ENCODE data around the gene MUCL3.
"Not testable (repeated sequence)": the region's sequence is repeated elsewhere in the genome, so short reads cannot be mapped to it uniquely, and the experiment has no call there.

The MUCL3 gene

DNA sequence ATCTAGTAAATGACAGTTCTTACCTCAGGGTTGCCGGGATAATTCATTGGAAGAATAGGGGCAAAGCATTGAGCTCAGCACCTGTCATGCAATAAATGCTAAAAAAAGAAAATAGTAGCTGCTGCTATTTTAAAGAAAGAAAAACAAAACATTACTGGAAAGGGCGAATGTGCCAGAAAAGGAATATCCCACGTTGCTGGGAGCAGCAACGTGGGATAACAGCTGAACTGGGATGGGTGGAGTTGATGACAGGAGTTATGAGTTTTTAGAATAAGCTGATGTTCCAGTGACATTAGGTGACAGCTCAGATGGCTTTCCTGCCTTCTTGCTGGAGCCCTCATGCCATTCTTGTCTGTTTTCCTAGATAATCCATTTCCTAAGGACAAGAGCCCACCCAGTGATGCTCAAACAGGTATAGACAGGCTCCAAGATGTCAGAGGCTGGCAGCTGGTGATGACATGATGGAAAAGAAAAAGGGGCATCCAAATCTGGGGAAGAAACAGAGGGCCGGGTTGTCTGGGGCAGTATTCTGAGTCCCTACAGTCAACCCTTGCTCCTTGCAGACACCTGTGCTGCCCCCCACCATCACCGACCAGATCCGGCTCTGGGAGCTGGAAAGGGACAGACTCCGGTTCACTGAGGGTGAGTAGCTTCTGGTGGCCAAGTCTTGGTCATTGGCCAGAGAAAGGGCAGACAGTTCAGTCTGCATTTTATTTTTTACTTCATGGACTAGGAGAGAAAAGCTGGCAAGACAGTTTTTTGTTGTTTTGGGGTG, 27.8 kb upstream of the MUCL3 start:
- no peak for DNase-seq

DNA sequence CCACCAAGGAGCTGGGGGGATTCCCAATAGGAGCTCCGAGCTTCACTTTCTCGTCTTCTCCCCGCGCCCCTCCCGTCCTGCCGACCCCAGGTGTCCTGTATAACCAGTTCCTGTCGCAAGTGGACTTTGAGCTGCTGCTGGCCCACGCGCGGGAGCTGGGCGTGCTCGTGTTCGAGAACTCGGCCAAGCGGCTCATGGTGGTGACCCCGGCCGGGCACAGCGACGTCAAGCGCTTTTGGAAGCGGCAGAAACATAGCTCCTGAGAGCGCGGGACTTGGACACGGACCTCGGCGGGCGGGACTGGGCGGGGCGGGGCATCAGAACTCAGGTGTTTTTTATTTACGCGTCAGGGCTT, 27.1 kb upstream of the MUCL3 start:
- DNase-seq = no peak

DNA sequence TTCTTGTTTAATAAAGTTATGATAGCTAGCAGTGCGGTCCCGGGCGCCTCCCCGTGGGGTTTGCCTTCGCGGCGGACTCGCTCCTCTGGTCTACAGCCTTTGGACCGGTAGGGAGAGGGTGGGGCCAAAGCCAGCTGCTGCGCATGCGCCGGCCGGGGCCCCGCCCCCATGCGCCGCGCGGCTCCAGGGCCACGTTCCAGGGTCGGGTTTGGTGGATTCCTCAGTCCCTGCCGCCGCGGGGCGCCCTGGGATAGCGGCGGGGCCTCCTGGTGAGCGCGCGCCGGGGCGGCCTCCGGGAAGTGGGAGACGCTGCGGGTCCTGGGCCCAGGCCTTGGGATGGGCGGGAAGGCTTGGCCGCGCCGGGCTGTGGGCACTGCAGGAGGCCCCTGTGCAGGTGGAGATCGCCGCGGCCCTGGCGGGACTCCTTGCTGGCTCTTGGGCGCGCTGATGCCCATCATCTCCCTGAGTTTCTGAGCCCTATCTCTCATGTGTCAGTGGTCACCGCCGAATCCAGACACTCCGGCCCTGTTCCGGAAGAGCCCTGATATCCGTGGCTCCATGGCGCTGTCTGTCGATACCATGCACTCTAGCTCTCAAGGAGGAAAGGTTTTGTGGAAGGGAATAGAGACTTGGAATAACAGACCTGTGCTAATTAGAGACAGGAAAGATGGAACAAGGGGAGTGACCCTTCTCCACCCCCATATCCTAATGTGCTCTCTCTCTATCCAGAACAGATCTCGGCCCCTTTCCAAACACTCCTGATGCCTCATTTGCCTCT, 26.5 kb upstream of the MUCL3 start, which contains the start of gene VARS2:
VARS2 (plus strand) TSS at position 163 of the 778 bp plus-strand sequence; CDS start at position 762, 599 bp downstream.
- DNase-seq = peak; percentile 83

DNA sequence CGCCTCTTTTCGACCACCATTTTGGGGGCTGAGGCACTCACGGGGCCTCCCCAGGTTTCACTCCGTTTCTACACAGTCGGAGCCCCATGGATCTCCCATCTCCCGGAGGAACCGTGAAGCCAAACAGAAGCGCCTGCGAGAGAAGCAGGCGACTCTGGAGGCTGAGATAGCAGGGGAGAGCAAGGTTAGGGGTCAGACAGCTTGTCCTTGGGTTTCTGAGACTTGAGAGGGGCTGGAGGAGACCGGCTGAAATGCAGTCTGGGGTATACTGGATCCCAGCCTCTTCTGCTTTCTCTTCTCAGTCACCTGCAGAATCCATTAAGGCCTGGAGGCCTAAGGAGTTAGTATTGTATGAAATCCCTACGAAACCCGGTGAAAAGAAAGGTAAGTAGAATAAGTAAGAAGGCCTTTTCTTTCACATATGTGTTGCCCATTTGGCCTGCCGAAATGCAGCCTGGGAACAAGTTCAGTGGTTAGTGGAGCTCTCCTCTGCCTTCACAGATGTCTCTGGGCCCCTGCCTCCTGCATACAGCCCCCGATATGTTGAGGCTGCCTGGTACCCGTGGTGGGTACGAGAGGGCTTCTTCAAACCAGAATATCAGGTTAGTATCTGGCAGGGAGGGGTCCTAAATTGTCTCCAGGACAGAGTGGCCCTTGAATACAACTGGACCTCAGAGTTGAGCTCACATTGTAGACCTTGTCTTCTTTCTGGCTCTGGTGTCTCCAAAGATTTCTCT, 25.8 kb upstream of the MUCL3 start:
- no peak for DNase-seq

DNA sequence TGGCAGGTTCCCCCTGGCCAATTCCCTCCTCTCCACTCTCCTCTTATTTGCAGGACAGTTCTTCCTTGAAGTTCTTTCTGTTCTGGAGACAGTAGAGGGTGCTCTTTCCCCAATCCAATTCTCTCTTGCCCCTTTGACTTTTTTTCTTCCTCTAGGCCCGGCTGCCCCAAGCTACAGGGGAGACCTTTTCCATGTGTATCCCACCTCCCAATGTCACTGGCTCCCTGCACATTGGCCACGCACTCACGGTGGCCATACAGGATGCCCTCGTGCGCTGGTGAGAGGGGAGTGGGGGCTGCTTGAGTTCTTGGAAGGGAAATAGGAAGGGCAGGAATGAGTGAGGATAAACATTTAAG, 25.2 kb upstream of the MUCL3 start:
- peak; percentile 71 for DNase-seq

DNA sequence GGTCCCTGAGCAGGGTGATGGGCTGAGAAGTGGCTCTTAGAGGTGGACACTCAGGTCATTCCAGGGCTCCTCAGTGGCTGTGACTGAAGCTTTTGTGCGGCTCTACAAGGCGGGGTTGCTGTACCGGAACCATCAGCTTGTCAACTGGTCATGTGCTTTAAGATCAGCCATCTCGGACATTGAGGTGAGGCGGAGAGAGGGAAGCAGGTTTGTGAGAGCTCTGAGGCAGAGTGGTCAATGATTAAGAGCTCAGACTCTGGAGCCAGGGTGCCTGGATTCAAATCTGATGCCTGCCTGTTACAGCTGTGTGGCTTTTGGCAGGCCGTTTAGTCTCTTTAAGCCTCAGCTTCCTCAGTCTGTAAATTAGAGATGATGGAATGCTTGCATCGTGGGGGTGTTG, 23.7 kb upstream of the MUCL3 start:
- DNase-seq = no peak

DNA sequence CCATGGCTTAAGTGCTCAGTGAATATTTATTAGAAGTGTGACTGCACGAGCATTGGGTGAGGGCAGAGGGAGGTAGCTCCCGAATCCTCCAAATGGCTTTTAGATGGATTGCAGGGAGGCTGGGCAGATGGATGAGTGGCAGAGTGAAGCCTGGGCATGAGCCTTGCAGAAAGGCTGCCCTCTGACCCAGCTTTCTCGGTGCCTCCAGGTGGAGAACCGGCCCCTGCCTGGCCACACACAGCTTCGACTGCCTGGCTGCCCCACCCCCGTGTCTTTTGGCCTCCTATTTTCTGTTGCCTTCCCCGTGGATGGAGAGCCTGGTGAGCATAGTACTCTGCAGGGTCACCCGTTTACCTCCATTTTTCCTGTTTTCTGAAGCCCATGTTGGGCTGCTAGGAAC, 23.3 kb upstream of the MUCL3 start:
- no peak for DNase-seq

DNA sequence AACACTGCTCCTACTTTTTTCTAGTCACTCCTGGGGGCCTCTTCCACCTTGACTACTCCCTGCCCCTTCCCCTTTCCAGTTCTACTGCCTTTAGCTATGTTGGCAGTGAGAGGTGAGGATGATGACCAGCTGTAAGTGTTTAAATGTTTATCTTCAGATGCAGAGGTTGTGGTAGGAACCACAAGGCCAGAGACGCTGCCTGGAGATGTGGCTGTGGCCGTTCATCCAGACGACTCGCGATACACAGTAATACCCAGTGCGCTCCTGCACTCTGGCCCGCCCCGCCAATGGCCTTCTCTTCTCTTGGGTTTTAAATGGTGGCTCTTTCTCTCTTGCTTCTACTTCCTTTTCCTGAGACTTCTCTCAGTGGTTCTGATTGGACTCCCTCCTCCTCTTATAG, 22.1 kb upstream of the MUCL3 start:
- no peak for DNase-seq

DNA sequence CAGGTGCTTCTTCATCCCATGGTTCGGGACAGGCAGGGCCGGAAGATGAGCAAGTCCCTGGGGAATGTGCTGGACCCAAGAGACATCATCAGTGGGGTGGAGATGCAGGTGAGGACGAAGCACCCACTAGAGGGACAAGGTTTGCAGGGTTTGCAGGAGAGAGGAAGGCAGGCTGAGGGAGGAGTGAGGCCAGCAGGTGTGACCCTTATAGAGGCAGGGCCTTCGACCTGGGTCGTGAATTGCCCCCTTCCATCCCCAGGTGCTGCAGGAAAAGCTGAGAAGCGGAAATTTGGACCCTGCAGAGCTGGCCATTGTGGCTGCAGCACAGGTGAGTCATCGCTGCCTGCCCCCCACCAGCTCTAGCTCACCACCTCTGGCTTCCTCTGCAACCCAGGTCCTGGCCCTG, 18.3 kb upstream of the MUCL3 start:
- DNase-seq = no peak

DNA sequence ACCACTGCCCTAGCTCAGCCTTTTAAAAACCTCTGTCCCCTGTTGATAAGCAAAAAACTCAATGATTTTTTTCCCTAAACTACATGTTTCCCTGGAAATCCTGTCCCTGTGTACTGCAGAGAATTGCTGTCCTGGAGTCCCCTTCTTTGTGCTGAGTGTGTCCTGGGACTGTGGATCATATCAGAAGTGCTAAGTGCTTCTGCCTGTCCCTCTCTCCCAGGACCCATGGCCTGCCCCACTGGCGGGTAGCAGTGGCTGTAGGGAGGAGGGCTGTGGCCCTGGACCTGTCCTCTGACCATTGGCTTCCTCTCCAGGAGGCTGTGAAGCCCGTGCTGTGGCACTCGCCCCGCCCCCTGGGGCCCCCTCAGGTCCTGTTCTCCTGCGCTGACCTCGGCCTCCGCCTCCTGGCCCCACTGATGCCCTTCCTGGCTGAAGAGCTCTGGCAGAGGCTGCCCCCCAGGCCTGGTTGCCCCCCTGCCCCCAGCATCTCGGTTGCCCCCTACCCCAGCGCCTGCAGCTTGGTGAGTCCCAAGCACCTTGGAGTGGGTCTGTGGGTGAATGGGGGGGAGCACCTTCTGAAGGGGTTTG, 16.6 kb upstream of the MUCL3 start:
- DNase-seq = not testable (repeated sequence)

DNA sequence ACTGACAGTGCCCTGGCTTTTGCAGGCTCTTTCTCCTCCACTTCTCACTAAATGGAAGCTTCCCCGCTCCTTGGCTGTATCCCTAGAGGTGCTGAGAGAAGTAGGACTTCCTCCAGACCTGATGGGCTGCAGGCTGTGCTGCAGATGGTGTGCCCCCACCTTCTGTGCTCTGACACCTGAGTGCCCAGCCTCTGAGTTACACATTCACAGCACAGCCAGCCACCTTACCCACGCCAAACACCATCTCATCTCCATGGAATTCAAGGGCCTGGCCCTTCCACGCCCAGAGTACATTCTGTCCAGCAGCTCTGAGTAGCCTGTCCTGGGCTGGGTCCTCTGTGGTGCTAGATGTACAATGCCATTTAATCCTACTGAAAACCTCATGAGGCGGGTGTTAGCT, 14.1 kb upstream of the MUCL3 start:
- DNase-seq = peak; percentile 47

DNA sequence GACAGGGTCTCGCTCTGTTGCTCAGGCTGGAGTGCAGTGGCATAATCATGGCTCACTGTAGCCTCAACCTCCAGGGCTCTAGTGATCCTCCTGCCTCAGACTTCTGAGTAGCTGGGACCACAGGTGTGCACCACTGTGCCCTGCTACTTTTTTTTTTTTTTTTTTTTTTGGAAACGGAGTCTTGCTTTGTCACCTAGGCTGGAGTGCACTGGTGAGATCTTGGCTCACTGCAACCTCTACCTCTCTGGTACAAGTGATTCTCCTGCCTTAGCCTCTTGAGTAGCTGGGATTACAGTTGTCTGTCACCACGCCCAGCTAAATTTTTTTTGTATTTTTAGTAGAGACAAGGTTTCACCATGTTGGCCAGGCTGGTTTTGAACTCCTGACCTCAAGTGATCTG, 13.7 kb upstream of the MUCL3 start:
- DNase-seq = not testable (repeated sequence)

DNA sequence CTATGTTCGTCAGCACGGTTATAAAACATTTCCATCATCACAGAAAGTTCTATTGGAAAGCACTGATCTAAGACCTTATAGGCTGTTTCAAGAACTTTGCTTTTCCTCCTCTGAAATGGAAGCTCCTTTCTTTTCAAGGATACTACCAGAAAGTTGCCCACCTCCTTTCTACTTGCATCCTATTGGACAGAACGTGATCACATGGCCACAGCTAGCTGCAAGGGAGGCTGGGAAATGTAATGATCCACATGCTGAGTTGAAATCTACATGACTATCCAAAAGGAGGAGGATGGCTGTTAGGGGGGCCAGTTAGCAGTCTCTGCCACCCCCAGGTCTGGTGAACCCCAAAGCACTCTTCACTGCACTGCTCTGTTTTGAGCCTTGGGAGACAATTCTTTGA, 12.1 kb upstream of the MUCL3 start:
- no peak for DNase-seq

DNA sequence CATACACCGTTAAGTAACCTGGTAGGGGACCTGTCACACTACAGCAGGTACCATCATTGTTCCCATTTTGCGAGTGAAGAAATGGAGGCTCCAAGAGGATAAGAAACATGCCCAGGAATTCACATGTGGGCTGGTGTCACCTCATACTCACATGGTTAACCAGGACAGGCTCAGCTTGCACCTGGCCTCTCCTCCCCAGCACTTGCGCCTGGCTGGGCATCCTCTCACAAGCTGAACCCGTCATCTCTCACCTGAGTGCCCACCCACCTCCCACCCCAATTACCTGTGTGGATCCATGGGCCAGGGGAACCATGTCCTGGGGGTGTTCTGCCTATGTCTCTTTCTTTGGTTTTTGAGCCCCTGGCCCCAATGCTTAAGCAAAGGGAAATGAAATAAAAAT, 10.3 kb upstream of the MUCL3 start:
- no peak for DNase-seq

DNA sequence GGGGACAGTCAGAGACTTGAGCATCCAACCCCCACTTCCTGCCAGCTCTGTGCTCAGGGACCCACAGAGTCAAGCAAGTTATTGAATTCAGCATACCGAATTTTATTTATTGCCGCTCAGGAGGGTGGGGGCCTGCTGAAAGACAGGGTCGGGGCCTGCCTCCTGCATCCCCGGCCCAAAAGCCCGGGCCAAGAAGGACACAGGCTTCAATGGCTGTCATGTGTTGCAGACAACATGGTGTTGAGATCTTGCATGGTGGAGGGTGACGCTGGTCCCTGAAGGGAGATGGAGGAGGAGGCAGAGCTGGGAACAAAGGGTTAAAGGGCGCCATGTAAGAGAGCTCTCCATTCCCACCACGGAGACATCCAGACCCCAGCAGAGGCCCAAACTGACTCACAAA, 9.5 kb upstream of the MUCL3 start:
- no peak for DNase-seq

DNA sequence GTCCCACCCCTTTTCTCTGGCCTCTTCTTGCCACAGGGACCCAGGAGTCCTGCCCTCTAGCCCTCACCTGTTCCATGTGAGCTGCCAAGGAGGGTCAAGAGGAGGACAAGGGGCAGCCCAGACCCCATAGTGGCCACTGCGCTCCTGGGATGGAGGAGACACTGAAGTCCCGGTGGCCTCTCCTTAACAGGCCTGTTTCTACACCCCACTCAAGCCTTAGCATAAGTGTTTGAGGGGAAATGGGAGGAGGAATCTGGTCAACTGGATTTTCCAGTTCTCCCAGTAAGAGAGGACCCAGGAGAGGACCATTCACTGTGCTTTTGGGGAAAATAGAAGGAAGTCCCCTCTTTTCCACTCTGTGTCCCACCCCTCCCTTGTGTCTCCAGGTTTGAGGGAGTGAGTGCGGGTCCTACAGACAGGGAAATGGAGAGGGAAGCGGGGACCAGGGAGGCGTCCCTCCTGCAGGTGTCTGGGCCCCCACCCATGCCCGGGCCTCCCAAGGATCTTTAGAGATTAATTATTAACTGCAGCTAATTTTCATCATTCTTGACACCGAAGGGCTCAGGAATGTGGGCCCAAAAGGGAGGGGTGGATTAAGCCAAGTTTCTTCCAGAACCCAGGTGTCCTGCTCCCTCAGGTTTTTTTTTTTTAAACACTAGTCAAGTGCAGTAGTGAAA, 8.7 kb upstream of the MUCL3 start, which contains the start of gene SFTA2:
SFTA2 (minus strand) TSS at position 202 of the 677 bp plus-strand sequence; CDS start at position 128, 74 bp downstream.
- peak; percentile 13 for DNase-seq

DNA sequence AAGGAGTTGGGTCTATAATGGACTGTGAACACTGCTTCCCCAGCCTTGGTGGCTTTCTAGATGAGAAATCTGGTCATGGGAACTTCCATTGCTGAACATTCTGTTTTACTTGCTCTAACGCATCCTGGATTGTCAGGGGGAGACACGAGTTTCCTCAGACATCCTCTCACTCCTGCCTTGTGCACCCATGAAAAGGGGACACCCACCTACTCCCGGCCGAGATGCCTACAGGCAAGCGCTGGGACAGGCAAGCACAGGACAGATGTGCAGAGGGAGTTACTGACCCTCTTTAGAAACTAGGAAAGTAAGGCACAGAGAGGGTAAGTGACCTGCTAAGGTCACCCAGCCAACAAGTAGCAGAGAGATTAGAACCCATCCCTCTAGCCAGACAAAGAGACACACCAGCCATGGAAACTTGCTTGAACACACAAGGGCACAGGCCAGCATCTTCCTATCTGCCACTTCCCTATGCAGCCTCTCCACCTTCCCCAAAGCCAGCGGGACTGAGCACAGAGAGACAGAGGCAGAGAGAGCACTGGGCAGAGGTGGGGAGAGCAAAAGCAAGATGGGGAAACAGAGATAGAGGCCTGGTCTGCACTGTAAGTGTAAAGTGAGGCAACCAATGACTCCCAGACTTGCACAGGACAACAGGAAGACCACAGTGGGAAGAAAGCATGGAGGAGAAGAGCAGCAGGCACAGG, 8.0 kb upstream of the MUCL3 start:
- no peak for DNase-seq

DNA sequence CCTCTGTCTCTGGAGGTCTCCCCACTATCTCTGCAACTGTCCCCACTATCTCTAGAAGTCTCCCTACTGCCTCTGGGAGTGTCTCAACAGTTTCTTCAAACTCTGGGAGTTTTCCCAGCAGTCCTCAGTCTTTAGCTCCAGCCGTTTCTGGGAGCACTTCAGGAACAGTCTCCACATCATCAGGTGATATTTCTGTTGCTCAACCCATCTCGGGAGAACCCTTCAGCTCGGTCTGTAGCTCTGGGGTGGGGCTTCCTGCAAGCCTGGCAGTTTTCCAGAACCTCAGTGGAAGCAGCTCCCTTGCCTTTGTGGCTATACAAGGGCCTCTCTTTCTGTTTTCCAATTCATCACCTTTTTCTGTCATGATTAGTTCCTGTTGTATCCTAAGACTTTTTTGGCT, 5.8 kb upstream of the MUCL3 start:
- no peak for DNase-seq

DNA sequence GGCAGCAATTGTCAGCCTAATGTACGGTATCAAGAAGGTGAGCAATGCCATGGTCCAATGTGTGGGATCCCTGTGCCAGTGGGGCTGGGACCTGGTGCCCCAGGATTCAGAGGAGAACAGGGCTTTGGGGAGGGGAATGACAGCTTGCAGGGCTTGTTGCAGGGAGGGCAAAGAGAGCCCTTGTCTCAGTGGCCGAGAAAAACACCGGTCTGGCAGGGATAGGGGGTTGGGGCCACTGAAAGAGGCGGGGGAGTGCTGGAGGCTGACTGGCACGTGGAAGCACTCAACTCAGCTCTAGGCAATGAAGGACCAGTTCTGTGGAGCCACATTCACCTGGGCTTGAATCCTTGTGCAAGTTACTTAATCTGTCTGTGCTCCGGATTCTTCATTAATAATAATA, 3.5 kb upstream of the MUCL3 start:
- no peak for DNase-seq

DNA sequence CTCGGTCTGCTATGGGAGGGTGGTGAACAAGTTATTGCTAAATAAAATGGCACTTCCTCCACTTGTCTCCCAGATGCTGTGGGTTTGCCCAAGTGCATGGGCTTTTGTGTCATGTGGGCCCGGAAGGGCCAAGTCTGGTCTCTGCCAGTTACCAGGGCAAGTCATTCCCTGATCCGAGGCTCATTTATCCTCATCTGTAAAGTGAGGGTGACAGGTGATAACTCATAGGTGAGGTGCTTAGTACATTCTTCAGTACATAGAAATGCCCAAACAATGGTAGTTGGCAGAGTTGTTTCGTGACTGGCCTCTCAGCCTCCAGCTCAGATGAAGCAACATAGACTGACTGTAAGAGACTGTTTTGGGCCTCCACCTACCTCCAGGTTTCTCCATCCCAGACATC, 2.0 kb upstream of the MUCL3 start:
- DNase-seq = no peak

DNA sequence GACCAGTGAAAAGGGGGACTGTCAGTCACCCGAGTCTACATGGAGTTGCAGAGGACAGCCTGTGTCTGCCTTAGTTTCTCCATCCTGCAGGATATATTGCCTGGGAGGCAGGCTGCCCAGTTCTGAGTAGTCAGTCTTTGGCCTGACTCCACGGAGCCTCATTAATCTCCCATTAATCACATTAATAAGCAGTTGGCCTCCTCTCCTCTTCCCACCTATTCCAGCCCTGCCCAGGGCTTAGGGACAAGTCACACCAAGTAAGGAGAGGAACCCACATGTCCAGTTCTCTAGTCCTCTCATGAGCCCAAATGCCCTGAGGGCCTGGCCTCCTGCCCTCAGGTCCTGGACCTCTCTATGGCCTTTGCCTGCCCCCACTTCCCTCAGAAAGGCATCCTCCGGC, 1.3 kb upstream of the MUCL3 start:
- no peak for DNase-seq
